ENCODE measurements around the gene GPR137.
A peak's percentile ranks its signal among the peaks of the same experiment; 100 is the strongest.

Gene GPR137

GRCh38 chr11:64284048-64284961 is 1.3 kb upstream of the GPR137 start, which contains the start of gene BAD:
Gene BAD, minus strand, starts transcription at chr11:64284665. Its CDS starts 297 bp downstream, at chr11:64284368.
- peak within 1 kb of the TSS; percentile 78 for H3K4me3 ChIP-seq (ENCODE audit: low read depth, low read length)
- no peak for TF ChIP-seq CTCF (IDR thresholded peaks at IDR 0.05; ENCODE audit: low read depth, low read length)

DNA sequence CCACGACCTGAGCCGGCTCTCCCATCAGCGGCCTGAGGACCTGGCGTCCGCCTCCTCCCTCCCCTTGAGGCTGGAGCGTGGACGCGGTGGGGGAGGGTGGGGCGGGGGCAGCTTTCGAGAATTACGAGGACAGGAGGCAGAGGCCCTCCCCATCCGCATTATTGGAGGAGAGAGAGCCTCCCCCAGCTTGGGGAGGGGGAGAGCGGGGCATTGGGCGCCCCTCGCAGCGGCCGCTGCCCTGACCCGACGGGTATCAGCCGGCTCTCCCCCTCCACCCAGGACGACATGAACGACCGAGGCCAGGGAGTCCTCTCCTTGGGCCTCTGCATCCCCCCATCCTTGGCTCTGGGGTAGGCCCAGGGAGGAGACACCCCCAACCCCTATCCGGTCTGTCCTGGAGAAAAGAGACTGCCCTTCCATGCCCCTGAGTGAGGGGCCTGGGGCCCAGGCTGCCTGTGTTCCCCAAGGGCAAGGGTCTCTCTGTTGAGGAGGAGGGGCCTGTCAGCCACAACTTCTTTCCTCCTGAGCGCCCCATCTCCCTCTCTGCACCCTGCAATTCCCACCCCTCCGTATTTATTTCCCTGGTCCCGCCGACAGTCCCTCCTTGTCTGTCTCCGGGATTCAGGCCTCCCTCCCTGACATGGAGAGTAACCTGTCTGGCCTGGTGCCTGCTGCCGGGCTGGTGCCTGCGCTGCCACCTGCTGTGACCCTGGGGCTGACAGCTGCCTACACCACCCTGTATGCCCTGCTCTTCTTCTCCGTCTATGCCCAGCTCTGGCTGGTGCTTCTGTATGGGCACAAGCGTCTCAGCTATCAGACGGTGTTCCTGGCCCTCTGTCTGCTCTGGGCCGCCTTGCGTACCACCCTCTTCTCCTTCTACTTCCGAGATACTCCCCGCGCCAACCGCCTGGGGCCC is 495 bp downstream of the GPR137 start:
- no peak for TF ChIP-seq CTCF (IDR thresholded peaks at IDR 0.05; ENCODE audit: low read depth, low read length)
- peak overlapping the region; percentile 78 for H3K4me3 ChIP-seq (ENCODE audit: low read depth, low read length)

- TF ChIP-seq CTCF (IDR thresholded peaks at IDR 0.05; ENCODE audit: low read depth, low read length): no peak
- H3K4me3 ChIP-seq (ENCODE audit: low read depth, low read length): no peak overlapping the region
These were observed 1.1 kb downstream of the GPR137 start for GRCh38 chr11:64286801-64287159.

DNA sequence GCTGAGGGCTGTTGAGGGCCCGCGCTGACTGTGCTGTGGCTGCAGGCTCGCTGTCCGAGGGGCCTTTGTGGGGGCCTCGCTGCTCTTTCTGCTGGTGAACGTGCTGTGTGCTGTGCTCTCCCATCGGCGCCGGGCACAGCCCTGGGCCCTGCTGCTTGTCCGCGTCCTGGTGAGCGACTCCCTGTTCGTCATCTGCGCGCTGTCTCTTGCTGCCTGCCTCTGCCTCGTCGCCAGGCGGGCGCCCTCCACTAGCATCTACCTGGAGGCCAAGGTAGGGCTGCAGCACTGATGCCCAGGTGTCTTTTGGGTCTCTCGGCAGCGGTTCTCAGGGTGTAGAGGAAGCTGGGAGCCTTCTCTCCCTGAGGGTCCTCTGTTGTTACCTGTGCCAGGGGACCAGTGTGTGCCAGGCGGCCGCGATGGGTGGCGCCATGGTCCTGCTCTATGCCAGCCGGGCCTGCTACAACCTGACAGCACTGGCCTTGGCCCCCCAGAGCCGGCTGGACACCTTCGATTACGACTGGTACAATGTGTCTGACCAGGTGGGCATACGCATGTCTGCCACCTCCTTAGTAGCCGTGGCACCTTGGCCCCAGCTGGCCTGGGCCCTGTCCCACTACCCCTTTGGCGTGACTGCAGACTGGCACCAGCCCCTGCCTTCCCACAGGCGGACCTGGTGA is 2.2 kb downstream of the GPR137 start:
- no peak for TF ChIP-seq CTCF (IDR thresholded peaks at IDR 0.05; ENCODE audit: low read depth, low read length)
- H3K4me3 ChIP-seq (ENCODE audit: low read depth, low read length): no peak overlapping the region

- no peak for TF ChIP-seq CTCF (IDR thresholded peaks at IDR 0.05; ENCODE audit: low read depth, low read length)
- H3K4me3 ChIP-seq (ENCODE audit: low read depth, low read length): no peak overlapping the region
These were observed 2.7 kb downstream of the GPR137 start for GRCh38 chr11:64288353-64288750.

DNA sequence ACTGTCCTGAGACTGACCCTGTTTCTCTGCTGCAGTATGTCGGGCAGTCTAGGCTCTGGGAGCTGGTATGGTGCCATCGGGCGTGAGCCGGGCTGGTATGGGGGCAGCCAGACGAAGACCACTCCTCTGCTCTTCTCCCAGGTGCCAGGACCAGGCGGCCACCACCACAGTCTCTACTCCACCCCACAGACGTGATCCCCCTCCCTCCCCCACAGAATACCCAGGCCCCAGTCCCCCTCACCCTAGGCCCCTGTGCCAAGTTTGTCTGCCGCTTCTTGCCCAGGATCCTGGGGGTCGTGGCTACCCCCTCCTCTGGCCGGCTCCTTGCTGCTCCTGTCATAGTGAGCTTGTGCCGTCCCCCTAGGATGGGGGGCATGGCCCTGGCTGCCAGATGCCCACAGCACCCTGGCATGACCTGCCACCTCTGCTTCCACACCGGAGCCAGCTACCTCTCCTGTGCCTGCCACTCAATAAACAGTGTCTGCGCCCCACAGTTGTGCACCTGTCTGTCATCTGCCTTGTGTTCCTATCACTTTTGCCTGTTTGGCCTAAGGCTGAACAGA is 3.4 kb downstream of the GPR137 start:
- no peak for TF ChIP-seq CTCF (IDR thresholded peaks at IDR 0.05; ENCODE audit: low read depth, low read length)
- H3K4me3 ChIP-seq (ENCODE audit: low read depth, low read length): no peak overlapping the region
